Neural cell (in vitro differentiated cells): ENCODE measurements around the gene CCL28.

Experiments used
- CTCF ChIP-seq: fragments of 450-650 bp; IDR thresholded peaks from 2 replicates; pipeline ENCODE4 v1.5.1; 2014; ENCODE audit warnings: antibody characterized with exemption, mild to moderate bottlenecking, moderate library complexity; ENCODE audit not compliant: poor library complexity, severe bottlenecking
- EP300 ChIP-seq: fragments of 450-650 bp; conservative IDR thresholded peaks from 2 replicates; pipeline ENCODE4 v1.6.1; 2014; ENCODE audit warnings: antibody characterized with exemption, mild to moderate bottlenecking, moderate library complexity; ENCODE audit not compliant: poor library complexity, severe bottlenecking
- EZH2 ChIP-seq: fragments of 200-600, 300-800 bp; shearing (Covaris generic), sonication (generic); IDR thresholded peaks from 2 replicates; pipeline ENCODE4 v1.6.1; 2014; ENCODE audit warnings: antibody characterized with exemption, low read length, borderline replicate concordance, mild to moderate bottlenecking; ENCODE audit not compliant: insufficient read depth, poor library complexity, severe bottlenecking
- MXI1 ChIP-seq: fragments of 450-650 bp; conservative IDR thresholded peaks from 2 replicates; pipeline ENCODE4 v1.6.1; 2014; ENCODE audit warnings: antibody characterized with exemption, mild to moderate bottlenecking; ENCODE audit not compliant: poor library complexity, severe bottlenecking
- POLR2AphosphoS5 ChIP-seq: IDR thresholded peaks from 2 replicates; pipeline ENCODE4 v1.6.1; 2012
- REST ChIP-seq: IDR thresholded peaks from 2 replicates; pipeline ENCODE4 v1.6.1; 2012; ENCODE audit warnings: borderline replicate concordance
- TAF1 ChIP-seq: IDR thresholded peaks from 2 replicates; pipeline ENCODE4 v1.6.1; 2012; ENCODE audit warnings: low read depth

GRCh38 chr5:43348861-43349363, 63.3 kb downstream of the CCL28 start:
- TF ChIP-seq CTCF (no peak), POLR2AphosphoS5 (no peak), EZH2 (no peak), REST (no peak), TAF1 (no peak), EP300 (no peak), MXI1 (no peak)
